Limb (tissue), 2 donors: Measurements from ENCODE around the gene HMGA1.

Source experiments
- DNase-seq, 2 donors: peaks; one replicate each; pipeline ENCODE4 v3.0.0-alpha.2; 2016; ENCODE audit errors: extremely low spot score in 2 of 2

Gene HMGA1

GRCh38 chr6:34288581-34288980 is 51.9 kb downstream of the HMGA1 start:
- no peak for DNase-seq

- DNase-seq: no peak
Measured at GRCh38 chr6:34289137-34289536, 52.5 kb downstream of the HMGA1 start.

GRCh38 chr6:34292954-34293353 is 56.3 kb downstream of the HMGA1 start:
- DNase-seq: no peak

GRCh38 chr6:34295721-34296120 is 59.0 kb downstream of the HMGA1 start:
- DNase-seq: no peak
